H9 (cell line): ENCODE results near the gene SLC10A4. TPM values are rescaled to one million over a fixed set of nuclear protein-coding genes. Genes with fewer than 3 reads are reported as not detected.
A peak's percentile ranks its signal among the peaks of the same experiment; 100 is the strongest.

Source experiments
- DNase-seq: peaks from one replicate; pipeline ENCODE4 v3.0.0-alpha.2; 2017
- H2AFZ ChIP-seq: one replicate; pipeline ENCODE4 v1.6.1; 2013; ENCODE audit warnings: mild to moderate bottlenecking, low read length, control low read depth, moderate library complexity
- H2AK5ac ChIP-seq: 2 replicates; pipeline ENCODE4 v1.6.1; 2013; ENCODE audit warnings: low read length, control low read depth, mixed read lengths; ENCODE audit not compliant: insufficient read length
- H2BK120ac ChIP-seq: one replicate; pipeline ENCODE4 v1.6.1; 2013; ENCODE audit warnings: low read depth, mild to moderate bottlenecking, low read length, control low read depth, inconsistent platforms; ENCODE audit not compliant: poor library complexity, severe bottlenecking
- H2BK12ac ChIP-seq: 2 replicates; pipeline ENCODE4 v1.6.1; 2013; ENCODE audit warnings: low read length, control low read depth, mixed read lengths, low read depth; ENCODE audit not compliant: insufficient read length
- H2BK15ac ChIP-seq: 2 replicates; pipeline ENCODE4 v1.6.1; 2013; ENCODE audit warnings: low read depth, low read length, control low read depth
- H2BK20ac ChIP-seq: one replicate; pipeline ENCODE4 v1.6.1; 2013; ENCODE audit warnings: low read depth, mild to moderate bottlenecking, low read length, control low read depth, inconsistent platforms; ENCODE audit not compliant: poor library complexity, severe bottlenecking
- H2BK5ac ChIP-seq: 2 replicates; pipeline ENCODE4 v1.6.1; 2013; ENCODE audit warnings: low read length, control low read depth, mixed read lengths; ENCODE audit not compliant: insufficient read length
- H3K14ac ChIP-seq: 2 replicates; pipeline ENCODE4 v1.6.1; 2013; ENCODE audit warnings: low read length, control low read depth; ENCODE audit not compliant: insufficient read depth
- H3K18ac ChIP-seq: 2 replicates; pipeline ENCODE4 v1.6.1; 2013; ENCODE audit warnings: low read depth, mild to moderate bottlenecking, mixed read lengths, low read length, control low read depth; ENCODE audit not compliant: insufficient read length
- H3K23ac ChIP-seq: 2 replicates; pipeline ENCODE4 v1.6.1; 2013; ENCODE audit warnings: low read length, control low read depth, mixed read lengths, low read depth; ENCODE audit not compliant: insufficient read length
- H3K23me2 ChIP-seq: 2 replicates; pipeline ENCODE4 v1.6.1; 2013; ENCODE audit warnings: low read depth, mild to moderate bottlenecking, mixed read lengths, low read length, control low read depth; ENCODE audit not compliant: insufficient read length, poor library complexity, severe bottlenecking
- H3K27ac ChIP-seq: 2 replicates; pipeline ENCODE4 v1.5.1; 2013; ENCODE audit warnings: low read length, control low read depth, mixed read lengths, low read depth; ENCODE audit not compliant: insufficient read length
- H3K27me3 ChIP-seq: 2 replicates; pipeline ENCODE4 v1.6.1; 2013; ENCODE audit warnings: low read length, control low read depth, inconsistent platforms; ENCODE audit not compliant: insufficient read depth
- H3K4ac ChIP-seq: 2 replicates; pipeline ENCODE4 v1.6.1; 2013; ENCODE audit warnings: low read depth, mild to moderate bottlenecking, control low read depth, inconsistent platforms, low read length, moderate library complexity
- H3K4me1 ChIP-seq: 2 replicates; pipeline ENCODE4 v1.6.1; 2013; ENCODE audit warnings: low read length, control low read depth, inconsistent platforms; ENCODE audit not compliant: insufficient read depth
- H3K4me2 ChIP-seq: 2 replicates; pipeline ENCODE4 v1.6.1; 2013; ENCODE audit warnings: low read length, control low read depth, mixed read lengths; ENCODE audit not compliant: insufficient read length, insufficient read depth
- H3K56ac ChIP-seq: 2 replicates; pipeline ENCODE4 v1.6.1; 2013; ENCODE audit warnings: low read depth, mild to moderate bottlenecking, mixed read lengths, low read length, control low read depth; ENCODE audit not compliant: insufficient read length
- H3K79me1 ChIP-seq: 2 replicates; pipeline ENCODE4 v1.6.1; 2013; ENCODE audit warnings: low read depth, mild to moderate bottlenecking, moderate library complexity, low read length, control low read depth, inconsistent platforms; ENCODE audit not compliant: insufficient read depth, poor library complexity, severe bottlenecking
- H3K79me2 ChIP-seq: 2 replicates; pipeline ENCODE4 v1.6.1; 2013; ENCODE audit warnings: low read length, control low read depth, inconsistent platforms; ENCODE audit not compliant: insufficient read depth
- H3K9ac ChIP-seq: 2 replicates; pipeline ENCODE4 v1.6.1; 2013; ENCODE audit warnings: low read length, control low read depth, mixed read lengths; ENCODE audit not compliant: insufficient read length; ENCODE audit errors: extremely low read depth
- H3K9me3 ChIP-seq: one replicate; pipeline ENCODE4 v1.6.1; 2013; ENCODE audit warnings: low read depth, low read length, inconsistent platforms; ENCODE audit not compliant: control insufficient read depth
- H3T11ph ChIP-seq: one replicate; pipeline ENCODE4 v1.6.1; 2013; ENCODE audit warnings: mild to moderate bottlenecking, low read length, control low read depth, inconsistent platforms
- H4K20me1 ChIP-seq: one replicate; pipeline ENCODE4 v1.6.1; 2013; ENCODE audit not compliant: control insufficient read depth, insufficient read length, insufficient read depth
- H4K5ac ChIP-seq: 2 replicates; pipeline ENCODE4 v1.6.1; 2013; ENCODE audit warnings: low read depth, mild to moderate bottlenecking, mixed read lengths, low read length, control low read depth; ENCODE audit not compliant: insufficient read length
- H4K8ac ChIP-seq: replicated peaks from 2 replicates; pipeline ENCODE4 v1.6.1; 2013; ENCODE audit warnings: low read length, control low read depth, mixed read lengths, low read depth; ENCODE audit not compliant: insufficient read length
- H4K91ac ChIP-seq: 2 replicates; pipeline ENCODE4 v1.6.1; 2013; ENCODE audit warnings: low read depth, mild to moderate bottlenecking, moderate library complexity, mixed read lengths, low read length, control low read depth; ENCODE audit not compliant: insufficient read length
- H3K27ac Mint-ChIP-seq, 3 experiments: 2 replicates in 2 of 3; 3 replicates in 1 of 3; pipeline ENCODE4 v1.8.0; 2020 to 2021; ENCODE audit warnings: mixed read lengths in 3 of 3, mild to moderate bottlenecking in 1 of 3, moderate library complexity in 1 of 3
- H3K27me3 Mint-ChIP-seq: 2 replicates; pipeline ENCODE4 v1.8.0; 2021; ENCODE audit warnings: low read depth, mild to moderate bottlenecking, moderate library complexity, mixed read lengths
- H3K36me3 Mint-ChIP-seq, 3 experiments: 2 replicates in 2 of 3; 3 replicates in 1 of 3; pipeline ENCODE4 v1.8.0; 2020 to 2021; ENCODE audit warnings: low read depth in 3 of 3, mixed read lengths in 3 of 3; ENCODE audit not compliant: insufficient read depth in 1 of 3
- H3K4me1 Mint-ChIP-seq, 2 experiments: 2 replicates each; pipeline ENCODE4 v1.8.0; 2020; ENCODE audit warnings: mixed read lengths in 2 of 2
- H3K4me3 Mint-ChIP-seq, 2 experiments: 2 replicates in 1 of 2; 3 replicates in 1 of 2; pipeline ENCODE4 v1.8.0; 2020 to 2021; ENCODE audit warnings: mild to moderate bottlenecking in 2 of 2, mixed read lengths in 2 of 2, moderate library complexity in 1 of 2
- H3K9me3 Mint-ChIP-seq, 2 experiments: 2 replicates in 1 of 2; 3 replicates in 1 of 2; pipeline ENCODE4 v1.8.0; 2020; ENCODE audit warnings: mild to moderate bottlenecking in 2 of 2, mixed read lengths in 2 of 2, moderate library complexity in 1 of 2
- WGBS: extraction: QIAGEN DNeasy Blood & Tissue Kit; methylation state at CpG from one replicate; pipeline ENCODE4 v1.1.7; 2013; ENCODE audit warnings: missing lambda C conversion rate, low lambda C conversion rate, mixed read lengths; ENCODE audit not compliant: insufficient read length; ENCODE audit errors: extremely low coverage; 5-methylcytosine and 5-hydroxymethylcytosine counted together
- total RNA-seq: library from RNA; stranded (reverse); gene quantifications from 2 replicates; pipeline ENCODE4 v1.2.1, GENCODE V29; 2021
- TF ChIP-seq, protein P1 (sequence below): fragments of 200-600 bp; sonication (generic); conservative IDR thresholded peaks from 3 replicates; pipeline ENCODE4 v1.8.0; 2021; ENCODE audit warnings: antibody characterized with exemption, mild to moderate bottlenecking

SLC10A4 gene
- total RNA-seq, 1 experiment from 2014 or later: 1.7 TPM

DNA sequence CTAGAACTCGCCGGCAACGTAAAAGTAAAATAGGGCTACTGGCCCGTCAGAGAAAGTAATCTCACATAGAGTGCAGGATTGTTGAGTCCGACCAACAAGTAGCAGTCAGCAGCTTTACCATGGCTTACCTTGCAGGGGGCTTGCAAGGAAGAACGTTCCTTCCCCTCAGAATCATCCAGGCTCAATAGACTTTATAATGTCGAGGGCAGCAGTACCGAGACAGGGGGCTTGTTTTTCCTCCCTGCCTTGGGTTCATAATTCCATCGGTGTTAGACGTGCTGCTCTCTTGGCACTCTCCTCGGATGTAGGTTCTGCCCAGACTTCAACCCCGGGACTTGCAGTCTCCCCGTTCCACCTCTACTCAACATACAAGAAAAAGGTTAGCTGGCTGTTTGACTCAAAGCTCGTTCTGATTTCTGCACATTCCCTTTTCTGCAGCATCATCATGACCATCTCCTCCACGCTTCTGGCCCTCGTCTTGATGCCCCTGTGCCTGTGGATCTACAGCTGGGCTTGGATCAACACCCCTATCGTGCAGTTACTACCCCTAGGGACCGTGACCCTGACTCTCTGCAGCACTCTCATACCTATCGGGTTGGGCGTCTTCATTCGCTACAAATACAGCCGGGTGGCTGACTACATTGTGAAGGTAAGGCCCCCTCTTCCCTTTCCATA is 1.5 kb downstream of the SLC10A4 start:
- Histone ChIP-seq H3K18ac (no peak overlapping the region), H3K4me2 (peak overlapping the region; percentile 21), H2AFZ (no peak overlapping the region), H3K14ac (no peak overlapping the region), H2BK12ac (no peak overlapping the region), H4K8ac (no peak overlapping the region), H3K23ac (no peak overlapping the region), H3T11ph (no peak overlapping the region), H3K27me3 (peaks cover 28% of the 10 kb centered on the region; the same call in 1 of the 2 replicates), H2BK120ac (no peak overlapping the region), H3K4ac (no peak overlapping the region), H3K56ac (no peak overlapping the region), H4K5ac (no peak overlapping the region), H3K79me1 (no peaks in the 10 kb centered on the region), H2AK5ac (no peak overlapping the region), H4K91ac (no peak overlapping the region), H3K9me3 (no peaks in the 10 kb centered on the region), H2BK15ac (no peak overlapping the region), H3K79me2 (no peaks in the 10 kb centered on the region), H2BK20ac (no peak overlapping the region), H3K4me1 (no peaks in the 10 kb centered on the region), H3K23me2 (peaks cover 4% of the 10 kb centered on the region), H2BK5ac (no peak overlapping the region), H3K27ac (no peak overlapping the region), H3K9ac (no peak overlapping the region), H4K20me1 (no peaks in the 10 kb centered on the region)
- TF ChIP-seq, protein P1, sequence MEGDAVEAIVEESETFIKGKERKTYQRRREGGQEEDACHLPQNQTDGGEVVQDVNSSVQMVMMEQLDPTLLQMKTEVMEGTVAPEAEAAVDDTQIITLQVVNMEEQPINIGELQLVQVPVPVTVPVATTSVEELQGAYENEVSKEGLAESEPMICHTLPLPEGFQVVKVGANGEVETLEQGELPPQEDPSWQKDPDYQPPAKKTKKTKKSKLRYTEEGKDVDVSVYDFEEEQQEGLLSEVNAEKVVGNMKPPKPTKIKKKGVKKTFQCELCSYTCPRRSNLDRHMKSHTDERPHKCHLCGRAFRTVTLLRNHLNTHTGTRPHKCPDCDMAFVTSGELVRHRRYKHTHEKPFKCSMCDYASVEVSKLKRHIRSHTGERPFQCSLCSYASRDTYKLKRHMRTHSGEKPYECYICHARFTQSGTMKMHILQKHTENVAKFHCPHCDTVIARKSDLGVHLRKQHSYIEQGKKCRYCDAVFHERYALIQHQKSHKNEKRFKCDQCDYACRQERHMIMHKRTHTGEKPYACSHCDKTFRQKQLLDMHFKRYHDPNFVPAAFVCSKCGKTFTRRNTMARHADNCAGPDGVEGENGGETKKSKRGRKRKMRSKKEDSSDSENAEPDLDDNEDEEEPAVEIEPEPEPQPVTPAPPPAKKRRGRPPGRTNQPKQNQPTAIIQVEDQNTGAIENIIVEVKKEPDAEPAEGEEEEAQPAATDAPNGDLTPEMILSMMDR: no peak
- peaks cover 80% of the 10 kb centered on the region for H3K27me3 Mint-ChIP-seq
- H3K4me3 Mint-ChIP-seq: peak overlapping the region; percentile 54 to 76
- peaks cover 22 to 24% of the 10 kb centered on the region in 2 experiments for H3K4me1 Mint-ChIP-seq
- no peaks in the 10 kb centered on the region; a peak in 1 of 5 replicates for H3K9me3 Mint-ChIP-seq
- no CpG with 5 or more reads among the region's 22 CpGs for WGBS
- no peak overlapping the region; a peak in 1 of 7 replicates for H3K27ac Mint-ChIP-seq
- H3K36me3 Mint-ChIP-seq: no peaks in the 10 kb centered on the region; a peak in 2 of 7 replicates
- DNase-seq: peak; percentile 33
